Parathyroid adenoma (tissue), 2 donors: ENCODE data around the gene FGD3.

Source experiments
- H2AFZ ChIP-seq: fragments of 300-600 bp; sonication (generic); one replicate; pipeline ENCODE4 v1.7.0; 2017; ENCODE audit warnings: antibody characterized with exemption, mild to moderate bottlenecking
- H3K27ac ChIP-seq: fragments of 300-600 bp; sonication (generic); one replicate; pipeline ENCODE4 v1.7.0; 2017
- H3K27me3 ChIP-seq: fragments of 300-600 bp; sonication (generic); one replicate; pipeline ENCODE4 v1.7.0; 2017; ENCODE audit warnings: low read length; ENCODE audit not compliant: control insufficient read depth, insufficient read depth
- H3K36me3 ChIP-seq: fragments of 300-600 bp; sonication (generic); one replicate; pipeline ENCODE4 v1.7.0; 2017; ENCODE audit warnings: low read length; ENCODE audit not compliant: control insufficient read depth, insufficient read depth
- H3K4me1 ChIP-seq: fragments of 300-600 bp; sonication (generic); one replicate; pipeline ENCODE4 v1.7.0; 2017; ENCODE audit warnings: control low read depth
- H3K4me2 ChIP-seq: fragments of 300-600 bp; sonication (generic); one replicate; pipeline ENCODE4 v1.7.0; 2017; ENCODE audit warnings: low read length
- H3K4me3 ChIP-seq: fragments of 300-600 bp; sonication (generic); one replicate; pipeline ENCODE4 v1.7.0; 2017; ENCODE audit warnings: low read depth, low read length
- H3K79me2 ChIP-seq: fragments of 300-600 bp; sonication (generic); one replicate; pipeline ENCODE4 v1.7.0; 2017; ENCODE audit warnings: control low read depth
- H3K9ac ChIP-seq: fragments of 300-600 bp; sonication (generic); one replicate; pipeline ENCODE4 v1.7.0; 2017; ENCODE audit warnings: mild to moderate bottlenecking
- H3K9me3 ChIP-seq: fragments of 300-600 bp; sonication (generic); one replicate; pipeline ENCODE4 v1.7.0; 2017; ENCODE audit warnings: low read length; ENCODE audit not compliant: control insufficient read depth
- TF ChIP-seq, protein P1 (sequence below): fragments of 300-600 bp; sonication (generic); IDR thresholded peaks from one replicate; pipeline ENCODE4 v1.7.0; 2017; ENCODE audit warnings: antibody characterized with exemption, mild to moderate bottlenecking
- donor health status: primary hyperparathyroidism.

Gene FGD3

GRCh38 chr9:92920437-92920836, 26.9 kb upstream of the FGD3 start:
- Histone ChIP-seq H3K36me3 (no peaks in the 10 kb centered on the region), H3K4me3 (no peak overlapping the region), H3K27ac (no peak overlapping the region), H2AFZ (no peak overlapping the region), H3K27me3 (no peaks in the 10 kb centered on the region), H3K4me1 (no peaks in the 10 kb centered on the region), H3K79me2 (no peaks in the 10 kb centered on the region), H3K9me3 (no peaks in the 10 kb centered on the region), H3K9ac (no peak overlapping the region), H3K4me2 (no peak overlapping the region)
- TF ChIP-seq, protein P1, sequence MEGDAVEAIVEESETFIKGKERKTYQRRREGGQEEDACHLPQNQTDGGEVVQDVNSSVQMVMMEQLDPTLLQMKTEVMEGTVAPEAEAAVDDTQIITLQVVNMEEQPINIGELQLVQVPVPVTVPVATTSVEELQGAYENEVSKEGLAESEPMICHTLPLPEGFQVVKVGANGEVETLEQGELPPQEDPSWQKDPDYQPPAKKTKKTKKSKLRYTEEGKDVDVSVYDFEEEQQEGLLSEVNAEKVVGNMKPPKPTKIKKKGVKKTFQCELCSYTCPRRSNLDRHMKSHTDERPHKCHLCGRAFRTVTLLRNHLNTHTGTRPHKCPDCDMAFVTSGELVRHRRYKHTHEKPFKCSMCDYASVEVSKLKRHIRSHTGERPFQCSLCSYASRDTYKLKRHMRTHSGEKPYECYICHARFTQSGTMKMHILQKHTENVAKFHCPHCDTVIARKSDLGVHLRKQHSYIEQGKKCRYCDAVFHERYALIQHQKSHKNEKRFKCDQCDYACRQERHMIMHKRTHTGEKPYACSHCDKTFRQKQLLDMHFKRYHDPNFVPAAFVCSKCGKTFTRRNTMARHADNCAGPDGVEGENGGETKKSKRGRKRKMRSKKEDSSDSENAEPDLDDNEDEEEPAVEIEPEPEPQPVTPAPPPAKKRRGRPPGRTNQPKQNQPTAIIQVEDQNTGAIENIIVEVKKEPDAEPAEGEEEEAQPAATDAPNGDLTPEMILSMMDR, result no peak

DNA sequence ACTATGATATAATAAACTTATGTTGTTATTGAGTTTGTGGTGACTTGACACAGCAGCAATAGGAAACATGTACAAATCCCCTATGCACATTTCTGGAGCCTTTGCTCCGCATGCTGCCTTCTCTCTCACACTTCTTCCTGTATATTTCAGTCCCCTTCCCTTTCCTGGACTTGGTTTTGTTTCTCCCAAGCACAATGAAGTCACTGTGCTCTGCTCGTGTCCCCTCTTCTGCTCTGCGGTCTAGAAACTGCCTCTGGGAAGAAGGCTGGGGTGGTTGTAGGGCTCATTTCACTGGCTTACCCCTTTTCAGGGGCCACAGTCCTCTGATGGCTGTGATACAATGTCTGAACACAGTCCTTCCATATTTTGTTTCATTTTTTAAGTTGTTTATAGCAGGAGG, 15.7 kb upstream of the FGD3 start:
- TF ChIP-seq, protein P1, result no peak
- H3K79me2 ChIP-seq, result no peaks in the 10 kb centered on the region
- H3K27me3 ChIP-seq, result no peaks in the 10 kb centered on the region
- no peaks in the 10 kb centered on the region for H3K36me3 ChIP-seq
- no peak overlapping the region for H3K4me2 ChIP-seq
- no peak overlapping the region for H3K9ac ChIP-seq
- no peak overlapping the region for H2AFZ ChIP-seq
- no peaks in the 10 kb centered on the region for H3K9me3 ChIP-seq
- no peaks in the 10 kb centered on the region for H3K4me1 ChIP-seq
- H3K27ac ChIP-seq, result no peak overlapping the region
- H3K4me3 ChIP-seq, result no peak overlapping the region

DNA sequence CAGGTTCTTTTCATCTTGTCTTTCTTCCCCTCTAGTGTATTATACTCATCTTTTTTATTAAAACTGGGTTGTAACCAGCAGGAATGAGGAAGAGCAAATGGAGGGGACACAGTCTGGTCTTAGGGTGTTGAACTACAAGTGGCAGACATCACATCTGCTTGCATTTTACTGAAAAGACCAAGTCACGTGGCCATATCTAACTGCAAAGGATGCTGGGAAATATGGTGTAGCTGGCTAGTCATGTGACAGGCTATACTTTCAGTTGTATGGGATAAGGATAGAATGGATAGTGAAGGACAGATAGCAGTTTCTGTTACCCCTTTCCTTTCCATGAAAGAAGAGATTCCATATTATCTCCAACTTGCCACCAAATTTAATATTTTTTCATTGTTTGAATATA, 13.0 kb upstream of the FGD3 start:
- no peaks in the 10 kb centered on the region for H3K27me3 ChIP-seq
- no peak overlapping the region for H3K27ac ChIP-seq
- H3K9me3 ChIP-seq, result no peaks in the 10 kb centered on the region
- TF ChIP-seq, protein P1, result no peak
- H3K4me2 ChIP-seq, result no peak overlapping the region
- H3K4me3 ChIP-seq, result no peak overlapping the region
- H3K79me2 ChIP-seq, result no peaks in the 10 kb centered on the region
- H3K9ac ChIP-seq, result no peak overlapping the region
- no peak overlapping the region for H2AFZ ChIP-seq
- no peaks in the 10 kb centered on the region for H3K36me3 ChIP-seq
- no peaks in the 10 kb centered on the region for H3K4me1 ChIP-seq

DNA sequence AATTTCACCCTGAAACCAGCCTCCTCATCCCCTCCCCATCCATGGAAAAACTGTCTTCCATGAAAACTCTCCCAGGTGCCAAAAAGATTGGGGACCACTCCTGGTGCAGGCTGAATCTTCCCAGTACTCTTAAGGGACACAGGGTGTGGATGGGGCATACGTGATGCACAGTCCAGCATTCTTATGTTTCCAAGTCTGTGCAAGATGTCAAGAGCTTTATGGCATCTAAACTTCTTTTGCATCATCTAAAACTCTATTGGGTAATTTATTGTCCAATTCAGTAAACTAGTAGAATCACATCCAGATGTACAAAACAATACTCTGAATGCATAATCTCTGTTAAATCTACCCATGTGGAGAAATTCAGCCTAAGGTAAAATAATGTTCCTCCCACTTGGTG, 9.3 kb upstream of the FGD3 start:
- H3K36me3 ChIP-seq, result no peaks in the 10 kb centered on the region
- no peaks in the 10 kb centered on the region for H3K79me2 ChIP-seq
- no peak overlapping the region for H3K27ac ChIP-seq
- no peak overlapping the region for H3K4me3 ChIP-seq
- H3K9ac ChIP-seq, result no peak overlapping the region
- H3K27me3 ChIP-seq, result no peaks in the 10 kb centered on the region
- no peak overlapping the region for H3K4me2 ChIP-seq
- H2AFZ ChIP-seq, result no peak overlapping the region
- H3K4me1 ChIP-seq, result no peaks in the 10 kb centered on the region
- TF ChIP-seq, protein P1, result no peak
- no peaks in the 10 kb centered on the region for H3K9me3 ChIP-seq

GRCh38 chr9:92941861-92942260, 5.5 kb upstream of the FGD3 start:
- H3K36me3 ChIP-seq, result no peaks in the 10 kb centered on the region
- H3K4me2 ChIP-seq, result no peak overlapping the region
- no peaks in the 10 kb centered on the region for H3K4me1 ChIP-seq
- H3K9ac ChIP-seq, result no peak overlapping the region
- H3K4me3 ChIP-seq, result no peak overlapping the region
- no peak overlapping the region for H2AFZ ChIP-seq
- H3K9me3 ChIP-seq, result no peaks in the 10 kb centered on the region
- TF ChIP-seq, protein P1, result no peak
- no peaks in the 10 kb centered on the region for H3K27me3 ChIP-seq
- no peaks in the 10 kb centered on the region for H3K79me2 ChIP-seq
- no peak overlapping the region for H3K27ac ChIP-seq
